ENCODE data around the gene GPC1. TPM values are rescaled to one million over a fixed set of nuclear protein-coding genes. Genes with fewer than 3 reads are reported as not detected.

GPC1 gene
- total and polyA plus RNA-seq, 2 donors (not counting 3 experiments of a cell fraction or from before 2014, with no cell fraction given): 9.6 to 31.1 TPM

DNA sequence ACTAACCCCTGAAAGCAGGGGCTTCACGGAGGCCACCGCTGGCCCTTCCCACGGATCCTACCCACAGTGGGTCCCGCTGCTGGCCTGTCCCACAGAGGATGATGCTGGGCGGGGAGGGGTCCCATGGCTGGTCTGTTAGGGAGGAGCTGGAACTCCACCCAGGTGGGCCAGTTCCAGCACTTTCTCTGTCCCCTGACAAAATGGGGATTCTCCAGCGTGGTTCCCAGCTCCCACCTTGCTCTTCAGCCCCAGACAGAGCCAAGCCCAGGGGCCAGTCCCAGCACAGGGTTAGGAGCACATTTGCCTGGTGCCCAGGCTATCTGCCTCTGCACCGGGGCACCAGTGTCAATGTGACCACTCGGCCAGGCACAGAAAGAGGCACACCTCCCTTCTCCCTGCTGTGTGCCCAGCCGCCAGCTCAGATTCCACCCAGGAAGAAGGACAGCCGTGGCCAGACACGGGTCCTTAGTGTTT lies 72.4 kb downstream of the GPC1 start:
- intact Hi-C loops (cut with micrococcal nuclease): no loop called here
- CTCF ChIA-PET: interaction anchor here (1.0 to 1.5 kb wide), 2 partner anchors 11 to 333 kb away, joined by 3 to 5 read pairs; no protein-coding TSS in a partner anchor

More for the DNA sequence above, 72.4 kb downstream of the GPC1 start:
- Histone ChIP-seq H3K27me3 (ENCODE audit: control insufficient read depth in 2 of 2, insufficient read depth in 2 of 2, low read length in 2 of 2) (no peaks in the 10 kb centered on the region), H3K36me3 (ENCODE audit: control insufficient read depth in 2 of 2, extremely low read depth in 1 of 2, insufficient read depth in 2 of 2, low read length in 2 of 2) (no peaks in the 10 kb centered on the region), H3K9me1 (replicated peaks; ENCODE audit: control insufficient read depth, extremely low read depth, insufficient read depth, low read length) (no peaks in the 10 kb centered on the region), H2AFZ (ENCODE audit: low read depth, low read length) (no peak overlapping the region), H3K27ac (ENCODE audit: insufficient read depth, low read depth, low read length) (no peak overlapping the region), H3K4me3 (replicated peaks in 1 of 3; ENCODE audit: insufficient read depth in 1 of 3, low read depth in 1 of 3, low read length in 3 of 3) (no peak overlapping the region), H4K20me1 (replicated peaks; ENCODE audit: control insufficient read depth, extremely low read depth, insufficient read depth, low read length) (no peaks in the 10 kb centered on the region), H3K9ac (replicated peaks; ENCODE audit: extremely low read depth, insufficient read depth, low read length) (no peak overlapping the region), H3K4me1 (ENCODE audit: control insufficient read depth, extremely low read depth, insufficient read depth, low read length) (no peaks in the 10 kb centered on the region), H3K9me3 (replicated peaks; ENCODE audit: control insufficient read depth, insufficient read depth, low read length) (no peaks in the 10 kb centered on the region), H3K79me2 (ENCODE audit: control insufficient read depth, insufficient read depth, low read length) (no peaks in the 10 kb centered on the region), H3K4me2 (ENCODE audit: insufficient read depth, low read length) (no peak overlapping the region)
- no peak for TF ChIP-seq POLR2AphosphoS5 (IDR thresholded peaks at IDR 0.05; ENCODE audit: insufficient read depth, low read depth, low read length)
- TF ChIP-seq FOS (IDR thresholded peaks at IDR 0.05; ENCODE audit: borderline replicate concordance, insufficient read depth, low read length): no peak
- TF ChIP-seq, protein P1, sequence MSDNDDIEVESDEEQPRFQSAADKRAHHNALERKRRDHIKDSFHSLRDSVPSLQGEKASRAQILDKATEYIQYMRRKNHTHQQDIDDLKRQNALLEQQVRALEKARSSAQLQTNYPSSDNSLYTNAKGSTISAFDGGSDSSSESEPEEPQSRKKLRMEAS (IDR thresholded peaks at IDR 0.05; ENCODE audit: insufficient read depth, insufficient read length): no peak
- TF ChIP-seq, protein P2, sequence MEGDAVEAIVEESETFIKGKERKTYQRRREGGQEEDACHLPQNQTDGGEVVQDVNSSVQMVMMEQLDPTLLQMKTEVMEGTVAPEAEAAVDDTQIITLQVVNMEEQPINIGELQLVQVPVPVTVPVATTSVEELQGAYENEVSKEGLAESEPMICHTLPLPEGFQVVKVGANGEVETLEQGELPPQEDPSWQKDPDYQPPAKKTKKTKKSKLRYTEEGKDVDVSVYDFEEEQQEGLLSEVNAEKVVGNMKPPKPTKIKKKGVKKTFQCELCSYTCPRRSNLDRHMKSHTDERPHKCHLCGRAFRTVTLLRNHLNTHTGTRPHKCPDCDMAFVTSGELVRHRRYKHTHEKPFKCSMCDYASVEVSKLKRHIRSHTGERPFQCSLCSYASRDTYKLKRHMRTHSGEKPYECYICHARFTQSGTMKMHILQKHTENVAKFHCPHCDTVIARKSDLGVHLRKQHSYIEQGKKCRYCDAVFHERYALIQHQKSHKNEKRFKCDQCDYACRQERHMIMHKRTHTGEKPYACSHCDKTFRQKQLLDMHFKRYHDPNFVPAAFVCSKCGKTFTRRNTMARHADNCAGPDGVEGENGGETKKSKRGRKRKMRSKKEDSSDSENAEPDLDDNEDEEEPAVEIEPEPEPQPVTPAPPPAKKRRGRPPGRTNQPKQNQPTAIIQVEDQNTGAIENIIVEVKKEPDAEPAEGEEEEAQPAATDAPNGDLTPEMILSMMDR (IDR thresholded peaks at IDR 0.05; ENCODE audit: extremely low read depth in 1 of 2, insufficient read depth in 1 of 2, low read depth in 1 of 2, low read length in 2 of 2): no peak
- TF ChIP-seq EZH2 (IDR thresholded peaks at IDR 0.05; ENCODE audit: borderline replicate concordance, low read depth, low read length, severe bottlenecking): no peak
- TF ChIP-seq MYC (IDR thresholded peaks at IDR 0.05; ENCODE audit: low read depth, low read length): no peak
- dilution Hi-C loops (cut with MboI; ENCODE audit: extremely low pct_ligation_motif_present, low sequenced_read_pairs): no loop called here
- DNase-seq (ENCODE audit: low read depth, low spot score) (no peak), FAIRE-seq (no peak)
- POLR2A ChIA-PET: no interaction called here
- no TSS peak for BruUV-seq (replicated peaks)
